Fibroblast of skin of left quadriceps (primary cell): ENCODE results near the gene CNOT8.
"Not testable (repeated sequence)": the region's sequence is repeated elsewhere in the genome, so short reads cannot be mapped to it uniquely, and the experiment has no call there.

ENCODE experiments used
- DNase-seq, 2 experiments: peaks; one replicate each; pipeline ENCODE4 v3.0.0-alpha.2; 2013; ENCODE audit warnings: low read depth in 2 of 2

The CNOT8 gene

GRCh38 chr5:154865466-154866184, 7.2 kb downstream of the CNOT8 start:
- peak in 1 of 2 experiments; percentile 20 for DNase-seq

- no peak for DNase-seq
Observed at GRCh38 chr5:154866841-154867240, 8.4 kb downstream of the CNOT8 start.

- no peak for DNase-seq
Observed at GRCh38 chr5:154868702-154869101, 10.3 kb downstream of the CNOT8 start.

GRCh38 chr5:154871734-154872133, 13.3 kb downstream of the CNOT8 start:
- DNase-seq = no peak

- no peak for DNase-seq
Observed at GRCh38 chr5:154873791-154874331, 15.4 kb downstream of the CNOT8 start.

- DNase-seq = no peak
Observed at GRCh38 chr5:154878642-154879335, 20.4 kb downstream of the CNOT8 start.

GRCh38 chr5:154881986-154882385, 23.6 kb downstream of the CNOT8 start:
- no peak for DNase-seq

- DNase-seq = no peak
Observed at GRCh38 chr5:154884424-154884823, 26.0 kb downstream of the CNOT8 start.

- DNase-seq = no peak
Observed at GRCh38 chr5:154885439-154885838, 27.0 kb downstream of the CNOT8 start.

GRCh38 chr5:154892369-154892771, 33.9 kb downstream of the CNOT8 start:
- DNase-seq = no peak

- DNase-seq = no peak
Observed at GRCh38 chr5:154893381-154893780, 35.0 kb downstream of the CNOT8 start.

- no peak for DNase-seq
Observed at GRCh38 chr5:154895606-154896561, 37.5 kb downstream of the CNOT8 start.

GRCh38 chr5:154896562-154897165, 38.2 kb downstream of the CNOT8 start:
- no peak for DNase-seq

GRCh38 chr5:154898210-154898609, 39.8 kb downstream of the CNOT8 start:
- no peak for DNase-seq

- DNase-seq = no peak
Observed at GRCh38 chr5:154899151-154899816, 40.9 kb downstream of the CNOT8 start.

- DNase-seq = no peak
Observed at GRCh38 chr5:154900066-154900465, 41.6 kb downstream of the CNOT8 start.

- no peak for DNase-seq
Observed at GRCh38 chr5:154901276-154901675, 42.8 kb downstream of the CNOT8 start.

GRCh38 chr5:154901913-154902312, 43.5 kb downstream of the CNOT8 start:
- DNase-seq = no peak

- DNase-seq = not testable (repeated sequence)
Observed at GRCh38 chr5:154905601-154906000, 47.2 kb downstream of the CNOT8 start.

- no peak for DNase-seq
Observed at GRCh38 chr5:154916874-154917273, 58.4 kb downstream of the CNOT8 start.

- no peak for DNase-seq
Observed at GRCh38 chr5:154917757-154918156, 59.3 kb downstream of the CNOT8 start.
